IMR-90 (cell line): ENCODE data around the gene GNAT3.

Source experiments
- POLR2A ChIP-seq: IDR thresholded peaks from 2 replicates; pipeline ENCODE4 v1.6.1; 2012; ENCODE audit warnings: mild to moderate bottlenecking, low read depth, low read length
- RCOR1 ChIP-seq: IDR thresholded peaks from 2 replicates; pipeline ENCODE4 v1.6.1; 2012; ENCODE audit warnings: mild to moderate bottlenecking, low read length, improper control_type of control experiment; ENCODE audit not compliant: insufficient replicate concordance
- TF ChIP-seq, protein P1 (sequence below): conservative IDR thresholded peaks from 2 replicates; pipeline ENCODE4 v1.5.1; 2012; ENCODE audit warnings: mild to moderate bottlenecking, low read depth, low read length, improper control_type of control experiment

DNA sequence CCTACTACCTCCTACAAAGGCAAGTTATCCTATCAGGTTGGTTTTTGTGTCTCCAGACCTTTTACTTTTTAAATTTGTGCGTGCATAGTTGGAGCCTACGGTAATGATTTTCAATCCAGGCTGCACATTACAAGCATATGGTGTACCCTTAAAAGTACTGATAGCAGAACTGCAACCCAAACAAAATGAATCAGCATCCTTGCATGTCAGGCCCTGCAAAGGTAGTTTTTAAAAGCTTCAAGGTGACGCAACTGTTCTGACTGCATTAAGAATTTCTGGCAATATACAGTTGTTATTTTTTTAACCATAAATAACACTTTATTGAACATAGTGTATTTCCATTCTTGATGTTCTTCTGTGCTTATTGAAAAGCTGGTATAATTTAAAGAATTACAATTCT lies 28.9 kb downstream of the GNAT3 start:
- TF ChIP-seq, protein P1, sequence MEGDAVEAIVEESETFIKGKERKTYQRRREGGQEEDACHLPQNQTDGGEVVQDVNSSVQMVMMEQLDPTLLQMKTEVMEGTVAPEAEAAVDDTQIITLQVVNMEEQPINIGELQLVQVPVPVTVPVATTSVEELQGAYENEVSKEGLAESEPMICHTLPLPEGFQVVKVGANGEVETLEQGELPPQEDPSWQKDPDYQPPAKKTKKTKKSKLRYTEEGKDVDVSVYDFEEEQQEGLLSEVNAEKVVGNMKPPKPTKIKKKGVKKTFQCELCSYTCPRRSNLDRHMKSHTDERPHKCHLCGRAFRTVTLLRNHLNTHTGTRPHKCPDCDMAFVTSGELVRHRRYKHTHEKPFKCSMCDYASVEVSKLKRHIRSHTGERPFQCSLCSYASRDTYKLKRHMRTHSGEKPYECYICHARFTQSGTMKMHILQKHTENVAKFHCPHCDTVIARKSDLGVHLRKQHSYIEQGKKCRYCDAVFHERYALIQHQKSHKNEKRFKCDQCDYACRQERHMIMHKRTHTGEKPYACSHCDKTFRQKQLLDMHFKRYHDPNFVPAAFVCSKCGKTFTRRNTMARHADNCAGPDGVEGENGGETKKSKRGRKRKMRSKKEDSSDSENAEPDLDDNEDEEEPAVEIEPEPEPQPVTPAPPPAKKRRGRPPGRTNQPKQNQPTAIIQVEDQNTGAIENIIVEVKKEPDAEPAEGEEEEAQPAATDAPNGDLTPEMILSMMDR = no peak
- no peak for TF ChIP-seq POLR2A
- TF ChIP-seq RCOR1 = no peak
